H7 (cell line): Measurements from ENCODE around the gene UROS. TPM values are rescaled to one million over a fixed set of nuclear protein-coding genes. Genes with fewer than 3 reads are reported as not detected.

Source experiments
- DNase-seq: peaks from one replicate; pipeline ENCODE4 v3.0.0; 2012
- H3K27me3 ChIP-seq: 2 replicates; pipeline ENCODE4 v1.6.0; 2011; ENCODE audit warnings: mild to moderate bottlenecking, low read length; ENCODE audit not compliant: control insufficient read depth, insufficient read depth
- H3K36me3 ChIP-seq: replicated peaks from 2 replicates; pipeline ENCODE4 v1.5.1; 2011; ENCODE audit warnings: low read length; ENCODE audit not compliant: control insufficient read depth, insufficient read depth
- H3K4me3 ChIP-seq: 2 replicates; pipeline ENCODE4 v1.5.1; 2011; ENCODE audit warnings: low read depth, mild to moderate bottlenecking, control low read depth, low read length, moderate library complexity; ENCODE audit not compliant: insufficient read depth
- total RNA-seq: library from RNA; depleted of rRNA; stranded (reverse); fragments of >200 nt; shearing (Covaris generic); gene quantifications from 2 replicates; pipeline ENCODE4 v1.2.3, GENCODE V29; 2014

The UROS gene
- total RNA-seq, 1 experiment from 2014 or later = 45.3 TPM

DNA sequence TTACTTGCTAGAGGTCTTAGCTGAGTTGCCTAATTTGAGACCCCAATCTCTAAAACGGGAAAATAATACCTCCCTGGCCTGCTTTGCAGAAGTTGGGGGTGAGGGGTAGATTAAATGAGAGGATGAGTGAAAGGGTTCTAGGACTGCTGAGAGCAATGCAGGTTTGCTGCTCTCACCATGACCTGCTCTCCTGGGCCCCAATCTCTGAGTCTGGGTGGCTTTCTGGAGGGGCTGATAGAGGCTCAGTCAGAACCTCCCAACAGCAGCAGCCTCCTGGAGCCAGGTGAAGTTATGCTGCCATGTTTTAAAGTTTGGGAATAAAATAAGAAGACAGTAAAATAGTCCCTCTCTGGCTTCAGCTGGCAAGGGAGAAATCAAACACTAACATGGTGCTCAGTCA is 7.3 kb downstream of the UROS start:
- DNase-seq = no peak
- H3K36me3 ChIP-seq = peaks cover 6% of the 10 kb centered on the region
- no peaks in the 10 kb centered on the region for H3K27me3 ChIP-seq
- no peak overlapping the region for H3K4me3 ChIP-seq

DNA sequence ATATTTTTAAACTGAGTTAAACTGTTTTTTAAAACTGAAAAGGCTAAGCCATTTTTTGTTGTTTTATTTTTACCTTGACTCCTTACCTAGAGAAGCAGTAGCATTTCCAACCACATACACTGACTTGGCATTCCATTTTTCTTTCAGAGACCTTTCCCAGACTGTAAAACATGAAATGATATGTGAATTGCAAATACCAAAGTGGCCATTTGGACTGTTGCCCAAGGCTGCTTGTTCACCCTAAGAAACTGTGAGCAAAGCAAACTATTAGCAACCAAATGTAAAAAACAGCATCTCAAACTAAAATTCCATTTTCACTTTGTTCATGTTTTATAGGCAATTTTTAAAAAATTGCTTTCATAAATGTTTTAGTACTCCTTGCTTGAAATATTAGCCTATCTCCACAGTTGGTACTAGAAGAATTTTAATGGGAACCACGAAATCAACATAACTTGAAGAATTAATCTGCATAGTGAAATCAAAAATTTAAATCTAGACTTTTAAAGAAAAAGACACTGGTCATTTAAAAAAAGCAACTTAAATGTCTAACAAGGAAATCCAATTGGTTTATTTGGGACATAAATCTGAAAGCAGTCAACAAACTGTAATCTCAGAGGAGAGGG is 10.8 kb downstream of the UROS start:
- no peaks in the 10 kb centered on the region for H3K27me3 ChIP-seq
- H3K36me3 ChIP-seq = peaks cover 8% of the 10 kb centered on the region
- no peak for DNase-seq
- H3K4me3 ChIP-seq = no peak overlapping the region

DNA sequence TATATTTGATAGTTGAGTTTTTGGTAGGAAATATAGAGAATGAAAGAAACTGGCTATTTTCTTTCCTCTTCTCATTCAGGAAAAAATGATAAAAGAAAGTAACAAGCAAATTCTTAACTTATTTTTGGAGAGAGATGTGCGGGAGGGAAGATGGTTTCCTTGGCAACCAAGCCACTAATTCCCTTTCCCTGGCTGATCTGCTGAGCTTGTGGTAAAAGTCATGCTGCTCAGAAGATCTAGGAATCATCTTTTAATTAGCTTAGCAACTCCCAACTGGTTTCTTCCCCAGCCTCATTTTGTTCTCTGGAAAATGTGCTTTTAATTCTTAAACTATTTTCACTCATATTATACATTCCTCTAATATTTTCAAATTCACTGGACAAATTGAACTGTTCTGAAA is 11.8 kb downstream of the UROS start:
- Histone ChIP-seq H3K36me3 (peaks cover 13% of the 10 kb centered on the region), H3K4me3 (no peak overlapping the region), H3K27me3 (no peaks in the 10 kb centered on the region)
- no peak for DNase-seq

DNA sequence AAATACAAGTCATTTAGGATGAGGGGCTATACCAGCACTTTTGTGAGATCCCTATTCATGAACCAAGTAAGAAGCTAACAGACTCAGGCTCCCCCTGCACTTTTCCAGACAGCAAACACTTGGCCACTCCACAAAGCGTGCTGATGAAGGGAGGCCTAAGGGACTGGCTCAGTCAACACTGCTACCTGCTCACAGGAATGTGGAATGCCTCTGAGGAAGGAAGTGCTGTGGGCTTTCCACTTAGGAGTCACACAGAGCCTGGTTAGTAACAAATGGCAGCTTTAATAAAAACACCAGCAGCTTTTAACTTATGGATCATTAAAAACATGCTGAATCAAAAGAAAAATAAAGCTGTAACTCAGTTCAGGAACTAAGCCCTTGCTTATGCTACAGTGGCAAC is 15.0 kb downstream of the UROS start:
- no peak overlapping the region for H3K4me3 ChIP-seq
- no peak for DNase-seq
- H3K27me3 ChIP-seq = no peaks in the 10 kb centered on the region
- peaks cover 12% of the 10 kb centered on the region for H3K36me3 ChIP-seq

DNA sequence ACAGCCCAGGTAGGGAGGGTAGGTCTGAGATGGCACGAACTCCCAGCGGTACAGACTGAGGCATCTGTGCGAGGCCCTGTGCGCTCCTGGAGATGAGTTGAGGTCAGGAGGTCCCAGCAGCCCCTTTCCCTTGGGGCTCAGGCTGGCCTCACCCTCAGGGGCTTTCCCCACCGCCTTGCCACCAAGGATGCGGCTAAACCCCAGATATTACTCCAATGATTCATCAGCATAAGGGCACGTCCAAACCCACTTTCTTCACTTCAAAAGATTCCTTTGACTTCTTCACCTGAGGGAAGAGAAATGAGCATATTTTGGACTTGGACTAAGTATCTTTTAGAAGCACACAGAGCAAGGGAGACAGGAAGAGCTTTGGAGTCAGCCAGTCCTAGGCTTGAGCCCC is 20.3 kb downstream of the UROS start:
- Histone ChIP-seq H3K4me3 (no peak overlapping the region), H3K36me3 (peaks cover 8% of the 10 kb centered on the region), H3K27me3 (no peaks in the 10 kb centered on the region)
- no peak for DNase-seq

DNA sequence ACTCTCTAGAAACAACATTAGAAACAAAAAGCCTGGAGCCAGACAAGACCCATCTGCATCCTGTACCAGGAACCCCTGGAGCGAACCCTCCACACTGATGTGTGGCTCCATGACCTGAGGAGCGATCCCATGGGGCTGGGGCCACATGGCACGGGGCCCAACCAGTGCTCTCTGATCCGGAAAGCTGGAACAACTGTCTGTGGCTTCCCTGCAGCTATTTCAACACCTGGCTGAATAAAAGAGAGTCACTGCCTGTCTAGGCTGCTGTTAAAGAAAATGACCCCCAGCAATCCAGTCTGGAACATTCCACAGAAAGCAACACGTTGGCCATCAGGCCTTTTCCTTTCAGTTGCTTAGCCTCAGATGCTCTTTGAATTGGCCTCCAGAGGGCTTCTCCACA is 20.9 kb downstream of the UROS start:
- peaks cover 8% of the 10 kb centered on the region for H3K36me3 ChIP-seq
- DNase-seq = no peak

DNA sequence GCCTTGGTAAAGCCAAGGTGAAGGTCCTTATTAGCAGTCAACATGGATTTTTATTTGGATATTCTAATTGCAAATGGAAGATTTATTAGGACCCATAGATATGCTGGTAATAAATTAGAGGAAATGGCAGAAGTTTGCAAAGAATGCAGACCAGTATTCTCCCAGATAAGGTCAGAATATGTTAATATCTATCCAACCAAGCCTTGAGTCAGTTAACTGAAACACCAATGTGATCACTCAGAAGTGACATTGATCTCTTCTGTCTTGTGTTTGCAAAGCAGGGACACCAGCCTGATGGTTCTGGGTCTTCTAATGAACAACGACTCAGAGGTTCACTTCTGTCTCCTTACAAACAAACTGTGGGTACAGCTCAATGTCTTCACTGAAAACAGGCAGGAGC is 21.5 kb downstream of the UROS start:
- peaks cover 4% of the 10 kb centered on the region for H3K36me3 ChIP-seq
- H3K4me3 ChIP-seq = no peak overlapping the region
- no peaks in the 10 kb centered on the region for H3K27me3 ChIP-seq
- no peak for DNase-seq

More for the DNA sequence above, 20.9 kb downstream of the UROS start:
- Histone ChIP-seq H3K4me3 (no peak overlapping the region), H3K27me3 (no peaks in the 10 kb centered on the region)

DNA sequence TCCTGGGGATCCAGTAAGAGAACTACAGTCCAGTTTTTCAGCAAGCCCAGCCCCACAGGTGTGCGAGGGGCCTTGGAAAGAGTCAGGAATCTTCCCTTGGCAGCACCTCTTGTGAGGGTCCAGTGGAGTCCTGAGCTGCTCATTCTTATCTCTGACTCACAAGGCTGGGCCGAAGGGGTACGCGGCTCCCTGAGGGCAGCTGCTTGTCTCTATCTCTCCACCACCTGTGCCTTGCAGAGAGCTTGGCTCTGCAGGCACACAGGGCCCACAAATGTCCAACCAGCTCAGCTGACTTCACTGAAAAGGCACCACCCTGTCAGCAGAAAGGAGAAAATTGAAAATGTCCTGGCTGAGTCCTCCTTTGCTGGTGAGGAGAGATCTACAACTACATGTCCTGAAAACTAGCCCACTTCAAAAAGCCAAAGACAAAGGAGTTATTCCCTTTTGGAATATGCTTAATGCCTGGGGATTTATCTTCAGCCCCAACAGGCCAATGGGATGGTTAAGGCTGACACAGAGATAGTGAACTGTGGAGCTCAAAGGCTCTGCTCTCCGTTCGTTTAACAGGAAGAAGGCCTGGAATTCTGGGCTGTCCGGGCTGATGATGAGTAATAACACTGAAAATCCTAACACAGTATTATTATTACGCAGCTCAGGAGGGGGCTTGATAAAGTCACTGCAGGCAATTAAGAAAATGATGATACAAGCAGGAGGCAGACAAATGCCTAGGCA is 23.4 kb downstream of the UROS start:
- Histone ChIP-seq H3K27me3 (no peaks in the 10 kb centered on the region), H3K36me3 (peaks cover 3% of the 10 kb centered on the region), H3K4me3 (no peak overlapping the region)
- DNase-seq = no peak

DNA sequence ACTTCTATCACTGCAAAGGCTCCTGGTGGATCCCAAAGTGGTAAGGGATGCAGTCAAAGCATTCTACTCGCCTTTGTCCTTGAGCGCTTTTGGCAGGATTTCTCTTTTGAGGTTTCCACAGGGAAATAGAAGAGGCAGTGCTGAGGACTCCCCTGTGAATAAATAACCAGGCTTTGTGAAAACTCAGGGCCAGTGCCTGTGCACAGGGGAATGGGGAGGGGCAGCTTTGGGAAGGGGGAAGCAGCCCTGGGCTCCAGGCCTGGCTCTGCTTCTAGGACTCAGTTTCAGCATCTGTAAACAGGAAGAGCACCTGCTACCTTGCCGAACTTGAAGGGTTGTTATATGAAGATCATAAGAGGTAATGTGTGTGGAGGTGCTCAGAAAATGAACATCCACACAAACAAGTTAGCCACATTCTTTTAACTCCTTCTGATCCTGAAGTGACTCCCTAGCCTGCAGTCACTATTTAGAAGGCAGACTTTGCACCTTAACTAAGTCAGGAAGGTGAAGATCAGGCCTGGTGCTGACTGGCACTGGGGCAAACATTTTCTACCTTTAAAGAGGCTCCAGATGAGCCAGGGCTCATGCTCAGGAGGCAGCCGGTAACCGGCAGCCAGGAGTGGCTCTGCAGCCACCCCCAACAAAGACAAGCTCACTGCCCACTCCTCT is 24.9 kb downstream of the UROS start:
- no peaks in the 10 kb centered on the region for H3K27me3 ChIP-seq
- DNase-seq = no peak
- no peak overlapping the region for H3K4me3 ChIP-seq
- peaks cover 10% of the 10 kb centered on the region for H3K36me3 ChIP-seq

DNA sequence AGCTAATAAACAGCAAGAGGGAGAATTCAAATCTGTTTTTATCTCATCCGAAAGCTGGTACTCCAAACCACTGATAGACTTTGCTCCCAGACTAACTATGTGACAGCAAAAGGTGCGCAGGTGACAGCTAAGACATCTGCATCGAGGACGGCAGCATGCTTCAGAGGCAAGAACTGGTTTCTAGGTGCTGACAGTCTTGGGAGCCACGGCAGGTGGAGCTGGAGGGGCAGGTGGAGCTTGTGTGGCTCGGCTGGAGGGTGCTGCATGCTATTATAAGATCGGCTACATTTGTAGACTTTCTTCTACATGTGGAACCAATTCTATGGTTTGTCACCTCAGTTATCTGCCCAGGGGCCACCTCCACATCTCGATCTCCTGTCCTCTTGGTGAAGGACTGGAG is 25.6 kb downstream of the UROS start:
- Histone ChIP-seq H3K4me3 (no peak overlapping the region), H3K27me3 (no peaks in the 10 kb centered on the region), H3K36me3 (peaks cover 13% of the 10 kb centered on the region)
- no peak for DNase-seq

DNA sequence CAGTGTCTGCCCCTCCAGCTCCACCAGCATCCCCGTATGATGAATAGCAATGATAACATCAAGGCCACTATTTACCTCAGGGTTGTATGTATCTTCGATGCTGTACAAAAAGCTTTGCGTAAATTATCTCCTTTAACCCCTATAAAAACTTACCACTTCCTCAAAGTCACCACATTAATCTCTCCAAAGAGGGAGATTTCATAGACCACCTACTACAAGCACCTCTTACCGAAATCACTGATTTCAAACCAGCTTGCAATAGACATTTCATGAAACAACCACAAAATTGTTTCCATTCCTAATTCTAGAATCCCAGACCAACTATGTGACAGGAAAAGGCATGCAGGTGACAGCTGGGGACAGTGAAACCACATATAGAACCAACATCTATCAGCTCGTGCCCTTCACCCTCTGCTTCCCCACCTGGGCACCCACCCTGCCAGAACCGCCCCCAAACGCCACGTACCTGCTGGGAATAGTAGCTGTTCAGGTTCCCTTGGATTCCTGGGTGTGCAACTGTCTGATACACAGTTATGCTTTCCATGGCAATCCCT is 27.3 kb downstream of the UROS start:
- no peak for DNase-seq
- Histone ChIP-seq H3K27me3 (no peaks in the 10 kb centered on the region), H3K36me3 (peaks cover 15% of the 10 kb centered on the region), H3K4me3 (no peak overlapping the region)

DNA sequence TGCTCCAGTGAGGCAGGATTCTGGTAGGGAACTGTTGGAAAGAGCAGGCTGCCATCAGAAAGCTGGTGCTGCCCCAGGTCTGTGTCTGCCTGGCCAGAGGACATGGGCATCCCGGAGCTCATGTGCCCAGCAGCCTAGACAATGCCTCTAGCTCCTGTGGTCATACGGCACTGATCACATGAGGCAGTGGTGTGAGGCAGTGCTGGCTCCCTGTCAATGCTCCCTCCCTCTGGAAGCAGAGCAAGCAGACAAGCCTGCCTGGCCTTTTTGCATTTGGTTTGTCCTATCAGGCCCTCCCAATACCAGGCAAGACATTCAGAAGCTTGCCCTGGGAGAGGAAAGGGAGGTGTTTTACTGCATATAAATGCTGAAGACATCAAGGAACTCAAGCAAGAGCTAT is 27.9 kb downstream of the UROS start:
- Histone ChIP-seq H3K36me3 (peaks cover 15% of the 10 kb centered on the region), H3K27me3 (no peaks in the 10 kb centered on the region), H3K4me3 (no peak overlapping the region)
- no peak for DNase-seq

DNA sequence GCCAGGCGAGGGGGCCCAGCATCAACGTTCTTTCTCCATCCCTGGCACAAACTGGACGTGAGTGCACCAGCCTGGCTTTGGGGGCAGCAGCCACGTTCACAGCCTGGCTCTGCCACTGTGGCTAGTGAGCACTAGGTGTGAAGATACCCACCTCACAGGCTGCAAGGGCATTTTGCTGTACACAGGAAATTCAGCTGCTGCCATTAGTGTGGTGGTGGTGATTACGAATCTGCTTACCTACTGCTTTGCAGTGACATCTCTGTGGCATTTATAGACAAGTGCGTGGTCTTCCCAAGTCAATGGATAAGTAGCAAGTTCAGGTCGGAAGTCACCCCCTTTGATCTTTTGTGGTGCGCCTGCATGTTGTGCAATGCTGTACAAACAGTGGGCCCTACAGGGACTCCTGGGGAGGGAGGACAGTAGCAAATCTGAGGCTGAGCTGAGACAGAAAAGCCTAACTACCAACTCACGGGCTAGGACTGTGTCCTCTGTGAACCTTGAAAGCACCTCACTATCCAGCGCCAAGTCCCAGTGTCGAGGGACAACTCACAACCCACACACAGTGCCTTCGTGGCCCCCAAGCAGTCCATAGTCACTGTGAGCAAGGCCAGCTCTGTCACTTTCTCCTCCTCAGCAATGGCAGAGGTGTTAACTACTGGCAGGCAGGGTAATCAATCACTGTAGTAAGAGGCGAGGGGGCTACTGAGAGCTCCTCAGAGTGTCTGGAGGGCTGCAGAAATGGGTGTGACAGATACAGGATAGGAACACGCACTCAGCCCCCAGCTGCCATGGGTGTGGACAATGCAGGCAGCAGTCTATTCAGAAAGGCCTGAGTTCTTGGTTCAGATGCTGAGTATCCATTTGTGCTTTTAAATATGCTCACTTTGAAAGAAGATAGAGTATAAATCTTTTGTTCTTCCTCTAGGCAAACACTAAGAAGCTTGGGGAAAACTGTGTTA is 30.4 kb downstream of the UROS start:
- Histone ChIP-seq H3K36me3 (peaks cover 15% of the 10 kb centered on the region), H3K4me3 (no peak overlapping the region), H3K27me3 (no peaks in the 10 kb centered on the region)
- DNase-seq = no peak
